Fibroblast of pulmonary artery (primary cell): ENCODE measurements around the gene SAPCD2.

ENCODE experiments used
- DNase-seq: peaks from one replicate; pipeline ENCODE4 v3.0.0-alpha.2; 2010; ENCODE audit warnings: low read depth
- H3K4me3 ChIP-seq: replicated peaks from 2 replicates; pipeline ENCODE4 v1.5.1; 2011; ENCODE audit warnings: low read depth, mild to moderate bottlenecking, control low read depth, low read length, moderate library complexity
- CTCF ChIP-seq: IDR thresholded peaks from 2 replicates; pipeline ENCODE4 v1.5.1; 2011; ENCODE audit warnings: mild to moderate bottlenecking, control low read depth, low read length, inconsistent platforms; ENCODE audit errors: missing control alignments

SAPCD2 gene

GRCh38 chr9:137110147-137110910 lies 40.0 kb upstream of the SAPCD2 start:
- no peak overlapping the region for H3K4me3 ChIP-seq
- no peak for TF ChIP-seq CTCF
- no peak for DNase-seq

DNA sequence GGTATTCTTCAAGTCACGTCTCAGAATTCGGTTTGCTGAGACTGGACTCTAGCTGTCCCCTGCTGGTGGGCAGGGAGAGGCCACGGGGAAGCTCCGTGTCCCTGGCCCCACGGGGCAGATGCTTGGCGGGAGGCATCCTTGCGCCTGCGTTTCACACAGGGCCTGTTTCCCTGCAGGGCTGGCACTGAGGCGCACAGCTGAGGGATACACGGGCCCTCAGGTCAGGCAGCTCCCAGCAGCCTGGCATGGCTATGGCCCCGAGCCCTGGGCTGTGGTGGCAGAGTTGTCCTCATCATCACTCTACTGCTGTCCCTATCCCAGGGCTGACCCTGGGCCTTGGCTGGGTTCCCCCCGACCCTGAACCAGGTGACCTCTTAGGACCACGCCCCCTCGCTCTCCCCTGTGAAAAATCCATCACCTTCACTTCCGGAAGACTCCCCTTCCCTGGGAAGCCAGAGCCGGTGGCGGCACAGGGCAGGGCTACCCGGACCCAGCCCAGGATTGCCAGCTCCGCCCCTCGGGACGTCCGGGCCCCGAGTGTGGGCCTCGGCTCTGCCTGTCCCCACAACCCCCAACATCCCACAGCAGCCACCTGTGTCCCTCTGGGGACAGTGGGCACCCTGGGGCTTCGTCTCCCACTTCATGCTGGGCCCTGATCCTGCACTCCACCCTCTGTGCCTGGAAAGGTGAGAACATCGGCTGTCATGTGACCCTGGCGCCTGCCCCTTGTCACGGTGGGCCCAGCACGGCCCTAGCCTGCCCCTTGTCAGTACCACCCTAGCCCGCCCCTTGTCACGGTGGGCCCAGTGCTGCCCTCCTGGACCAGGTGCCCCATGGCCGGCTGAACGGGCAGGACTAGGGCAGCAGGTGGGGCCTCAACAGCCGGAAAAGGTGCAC lies 39.1 kb upstream of the SAPCD2 start:
- no peak for TF ChIP-seq CTCF
- DNase-seq = no peak
- no peak overlapping the region for H3K4me3 ChIP-seq

GRCh38 chr9:137108608-137109249 lies 38.4 kb upstream of the SAPCD2 start:
- no peak overlapping the region for H3K4me3 ChIP-seq
- DNase-seq = no peak
- no peak for TF ChIP-seq CTCF

- DNase-seq = no peak
- H3K4me3 ChIP-seq = no peak overlapping the region
- no peak for TF ChIP-seq CTCF
Measured at GRCh38 chr9:137107982-137108381, 37.6 kb upstream of the SAPCD2 start.

- DNase-seq = no peak
- no peak for TF ChIP-seq CTCF
- no peak overlapping the region for H3K4me3 ChIP-seq
Measured at GRCh38 chr9:137107312-137107921, 37.1 kb upstream of the SAPCD2 start.

DNA sequence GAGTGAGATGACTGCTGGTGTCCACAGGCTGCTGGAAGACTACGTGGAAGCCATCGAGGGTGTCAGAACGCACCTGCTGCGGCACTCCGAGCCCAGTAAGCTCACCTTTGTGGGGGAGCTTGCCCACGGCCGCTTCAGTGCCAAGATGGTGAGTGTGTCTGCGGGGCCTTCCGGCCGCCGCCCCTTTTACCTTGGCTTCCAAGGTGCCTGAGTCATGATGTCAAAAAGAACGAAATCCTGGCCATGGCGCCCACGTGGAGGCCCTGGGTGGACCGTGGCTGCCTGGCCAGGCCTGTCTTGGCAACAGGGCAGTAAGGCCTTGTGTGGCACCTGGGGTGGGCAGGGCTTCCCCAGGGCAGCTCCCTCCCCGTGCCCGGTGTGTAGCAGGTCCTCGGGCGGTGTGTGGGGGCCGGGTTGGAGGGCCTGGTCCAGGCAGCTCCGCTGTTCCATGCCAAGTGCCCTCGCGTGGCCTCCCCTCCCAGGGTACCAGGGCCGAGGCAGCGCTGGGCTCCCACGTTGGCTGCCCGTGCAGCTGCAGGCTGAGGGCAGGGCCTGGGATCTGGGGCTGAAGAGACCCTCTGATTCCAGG lies 36.4 kb upstream of the SAPCD2 start:
- TF ChIP-seq CTCF = no peak
- DNase-seq = no peak
- no peak overlapping the region for H3K4me3 ChIP-seq
